Superior temporal gyrus (tissue), 1 donor: ENCODE measurements around the gene MCTP1.
A peak's percentile ranks its signal among the peaks of the same experiment; 100 is the strongest.
"Not testable (repeated sequence)": the region's sequence is repeated elsewhere in the genome, so short reads cannot be mapped to it uniquely, and the experiment has no call there.

Source experiments
- DNase-seq: peaks from one replicate; pipeline ENCODE4 v3.0.0-alpha.2; 2016; ENCODE audit errors: extremely low spot score

The MCTP1 gene

GRCh38 chr5:94885931-94886330, 399.0 kb downstream of the MCTP1 start:
- no peak for DNase-seq

GRCh38 chr5:94884311-94884710, 400.6 kb downstream of the MCTP1 start:
- no peak for DNase-seq

GRCh38 chr5:94872526-94872925, 412.4 kb downstream of the MCTP1 start:
- DNase-seq = peak; percentile 65

- DNase-seq = no peak
Observed at GRCh38 chr5:94870511-94871183, 414.2 kb downstream of the MCTP1 start.

GRCh38 chr5:94869921-94870320, 415.0 kb downstream of the MCTP1 start:
- no peak for DNase-seq

- no peak for DNase-seq
Observed at GRCh38 chr5:94863951-94864350, 420.9 kb downstream of the MCTP1 start.

GRCh38 chr5:94857111-94857510, 427.8 kb downstream of the MCTP1 start:
- no peak for DNase-seq

GRCh38 chr5:94856257-94856800, 428.6 kb downstream of the MCTP1 start:
- DNase-seq = no peak

GRCh38 chr5:94855543-94855942, 429.4 kb downstream of the MCTP1 start:
- DNase-seq = no peak

- DNase-seq = no peak
Observed at GRCh38 chr5:94853120-94853519, 431.8 kb downstream of the MCTP1 start.

- peak; percentile 14 for DNase-seq
Observed at GRCh38 chr5:94850960-94851359, 433.9 kb downstream of the MCTP1 start.

GRCh38 chr5:94849821-94850736, 434.8 kb downstream of the MCTP1 start:
- DNase-seq = peak; percentile 81

GRCh38 chr5:94849324-94849723, 435.6 kb downstream of the MCTP1 start:
- no peak for DNase-seq

- no peak for DNase-seq
Observed at GRCh38 chr5:94847726-94848125, 437.2 kb downstream of the MCTP1 start.

GRCh38 chr5:94847019-94847418, 437.9 kb downstream of the MCTP1 start:
- no peak for DNase-seq

GRCh38 chr5:94845696-94846095, 439.2 kb downstream of the MCTP1 start:
- not testable (repeated sequence) for DNase-seq

- DNase-seq = no peak
Observed at GRCh38 chr5:94841598-94842322, 443.1 kb downstream of the MCTP1 start.

- no peak for DNase-seq
Observed at GRCh38 chr5:94833851-94834250, 451.0 kb downstream of the MCTP1 start.

- no peak for DNase-seq
Observed at GRCh38 chr5:94832685-94833084, 452.2 kb downstream of the MCTP1 start.

GRCh38 chr5:94830520-94830919, 454.4 kb downstream of the MCTP1 start:
- no peak for DNase-seq

- not testable (repeated sequence) for DNase-seq
Observed at GRCh38 chr5:94828222-94828621, 456.7 kb downstream of the MCTP1 start.

- DNase-seq = no peak
Observed at GRCh38 chr5:94820488-94820887, 464.4 kb downstream of the MCTP1 start.
